Calu3 (cell line): ENCODE measurements around the gene METTL22. TPM values are rescaled to one million over a fixed set of nuclear protein-coding genes. Genes with fewer than 3 reads are reported as not detected.

Source experiments
- BruUV-seq: library from RNA; stranded (reverse); fragments of 400-500 nt; replicated peaks from 2 replicates; lab custom pipeline; 2021; lab: Mats Ljungman, UMichigan
- CTCF ChIA-PET: fragments of 300-600 bp; sonication (Branson Sonifier 250); formaldehyde crosslinking; loops from one replicate; lab custom pipeline; 2022; ENCODE audit warnings: antibody characterized with exemption; lab: Charles Lee
- DNase-seq: peaks from one replicate; pipeline ENCODE4 v3.0.0; 2022
- H3K27ac Mint-ChIP-seq: one replicate; pipeline ENCODE4 v1.8.0; 2022; ENCODE audit warnings: mixed read lengths; ENCODE audit not compliant: unreplicated experiment
- H3K27me3 Mint-ChIP-seq: one replicate; pipeline ENCODE4 v1.8.0; 2022; ENCODE audit warnings: mixed read lengths; ENCODE audit not compliant: unreplicated experiment
- H3K36me3 Mint-ChIP-seq: one replicate; pipeline ENCODE4 v1.8.0; 2022; ENCODE audit warnings: mild to moderate bottlenecking, moderate library complexity, mixed read lengths; ENCODE audit not compliant: insufficient read depth, unreplicated experiment
- H3K4me1 Mint-ChIP-seq: one replicate; pipeline ENCODE4 v1.8.0; 2022; ENCODE audit warnings: mild to moderate bottlenecking, low read depth, mixed read lengths; ENCODE audit not compliant: unreplicated experiment
- H3K4me3 Mint-ChIP-seq: one replicate; pipeline ENCODE4 v1.8.0; 2022; ENCODE audit warnings: mild to moderate bottlenecking, low read depth, moderate library complexity, mixed read lengths; ENCODE audit not compliant: unreplicated experiment
- H3K9me3 Mint-ChIP-seq: one replicate; pipeline ENCODE4 v1.8.0; 2022; ENCODE audit warnings: low read depth, mixed read lengths; ENCODE audit not compliant: unreplicated experiment
- intact Hi-C: fragments of 100-400 bp; cut with micrococcal nuclease; formaldehyde crosslinking; loops from one replicate; pipeline ENCODE4 v1.10.0; 2022; ENCODE audit not compliant: unreplicated experiment
- total RNA-seq: library from RNA; stranded (reverse); gene quantifications from 2 replicates; pipeline ENCODE4 v1.2.3, GENCODE V29; 2022
- TF ChIP-seq, protein P1 (sequence below): fragments of 200-600 bp; IDR thresholded peaks from one replicate; pipeline ENCODE4 v1.8.0; 2022; ENCODE audit warnings: antibody characterized with exemption; ENCODE audit not compliant: unreplicated experiment

The METTL22 gene
- total RNA-seq, 1 experiment from 2014 or later, result 71.7 TPM

DNA sequence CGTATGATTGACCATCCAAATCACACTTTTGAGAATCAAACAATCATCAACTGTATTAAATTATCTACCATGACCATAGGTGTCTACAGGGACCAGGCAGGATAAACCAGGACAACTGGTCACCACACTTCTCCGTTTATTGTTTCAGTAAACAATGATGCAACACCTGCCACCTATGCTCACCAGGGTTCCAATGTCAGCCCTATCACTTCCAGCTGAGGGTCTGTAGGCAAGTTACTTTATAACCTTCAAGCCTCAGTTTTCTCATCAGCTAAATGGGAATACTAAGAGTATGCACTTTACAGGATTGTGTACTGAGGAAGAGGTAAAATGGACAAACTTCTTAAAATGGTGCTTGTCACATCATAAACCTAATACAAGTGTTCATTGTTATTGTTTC lies 46.1 kb upstream of the METTL22 start:
- peaks cover 51% of the 10 kb centered on the region for H3K27me3 Mint-ChIP-seq
- CTCF ChIA-PET, result no interaction called here
- no peak overlapping the region for H3K4me3 Mint-ChIP-seq
- H3K4me1 Mint-ChIP-seq, result peaks cover 30% of the 10 kb centered on the region
- TF ChIP-seq, protein P1, sequence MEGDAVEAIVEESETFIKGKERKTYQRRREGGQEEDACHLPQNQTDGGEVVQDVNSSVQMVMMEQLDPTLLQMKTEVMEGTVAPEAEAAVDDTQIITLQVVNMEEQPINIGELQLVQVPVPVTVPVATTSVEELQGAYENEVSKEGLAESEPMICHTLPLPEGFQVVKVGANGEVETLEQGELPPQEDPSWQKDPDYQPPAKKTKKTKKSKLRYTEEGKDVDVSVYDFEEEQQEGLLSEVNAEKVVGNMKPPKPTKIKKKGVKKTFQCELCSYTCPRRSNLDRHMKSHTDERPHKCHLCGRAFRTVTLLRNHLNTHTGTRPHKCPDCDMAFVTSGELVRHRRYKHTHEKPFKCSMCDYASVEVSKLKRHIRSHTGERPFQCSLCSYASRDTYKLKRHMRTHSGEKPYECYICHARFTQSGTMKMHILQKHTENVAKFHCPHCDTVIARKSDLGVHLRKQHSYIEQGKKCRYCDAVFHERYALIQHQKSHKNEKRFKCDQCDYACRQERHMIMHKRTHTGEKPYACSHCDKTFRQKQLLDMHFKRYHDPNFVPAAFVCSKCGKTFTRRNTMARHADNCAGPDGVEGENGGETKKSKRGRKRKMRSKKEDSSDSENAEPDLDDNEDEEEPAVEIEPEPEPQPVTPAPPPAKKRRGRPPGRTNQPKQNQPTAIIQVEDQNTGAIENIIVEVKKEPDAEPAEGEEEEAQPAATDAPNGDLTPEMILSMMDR, result no peak
- H3K9me3 Mint-ChIP-seq, result no peaks in the 10 kb centered on the region
- no peak for DNase-seq
- H3K36me3 Mint-ChIP-seq, result no peaks in the 10 kb centered on the region
- no TSS peak for BruUV-seq
- no peak overlapping the region for H3K27ac Mint-ChIP-seq
- intact Hi-C loops, result no loop called here

DNA sequence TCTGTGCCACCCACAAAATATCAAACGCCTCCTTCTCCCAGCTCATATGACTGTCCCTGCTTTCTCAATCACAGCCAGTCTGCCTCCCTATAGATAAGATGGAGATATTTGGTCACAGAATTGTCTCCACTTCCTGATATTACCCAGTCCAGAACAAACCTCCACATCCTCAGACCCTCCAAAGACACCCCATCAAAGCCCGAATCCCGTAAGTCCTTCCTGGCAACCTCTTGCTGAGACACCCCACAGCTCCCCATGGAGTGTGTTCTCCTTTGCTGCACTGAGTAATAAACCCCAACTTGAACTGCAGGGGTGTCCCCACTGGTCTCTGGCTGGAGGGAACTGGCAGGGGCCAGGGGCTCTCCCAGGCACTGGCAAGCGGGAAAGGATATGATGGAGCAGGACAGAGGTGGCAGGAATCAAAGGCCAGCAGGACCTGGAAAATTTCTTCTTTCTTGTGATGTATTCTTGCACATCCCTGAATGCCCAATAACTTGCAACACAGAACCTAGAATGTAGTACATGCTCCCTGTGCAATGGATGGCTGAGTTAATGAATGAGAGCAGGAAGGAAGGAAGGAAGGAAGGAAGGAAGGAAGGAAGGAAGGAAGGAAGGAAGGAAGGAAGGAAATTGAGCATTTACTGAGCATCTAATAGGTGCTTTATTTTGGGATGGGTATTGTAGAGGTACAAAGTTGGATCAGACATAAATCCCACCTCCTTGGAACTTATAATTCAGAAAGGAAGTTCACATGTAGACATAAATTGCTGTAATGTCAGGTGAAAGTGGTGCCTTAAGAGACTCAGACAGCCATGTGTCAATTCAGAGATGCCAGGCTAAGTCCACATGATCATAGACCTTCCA lies 45.1 kb upstream of the METTL22 start:
- peaks cover 23% of the 10 kb centered on the region for H3K4me1 Mint-ChIP-seq
- H3K9me3 Mint-ChIP-seq, result no peaks in the 10 kb centered on the region
- intact Hi-C loops, result no loop called here
- no peak overlapping the region for H3K4me3 Mint-ChIP-seq
- TF ChIP-seq, protein P1, result no peak
- H3K27me3 Mint-ChIP-seq, result peaks cover 51% of the 10 kb centered on the region
- DNase-seq, result no peak
- BruUV-seq, result no TSS peak
- CTCF ChIA-PET, result no interaction called here
- H3K36me3 Mint-ChIP-seq, result no peaks in the 10 kb centered on the region
- H3K27ac Mint-ChIP-seq, result no peak overlapping the region

DNA sequence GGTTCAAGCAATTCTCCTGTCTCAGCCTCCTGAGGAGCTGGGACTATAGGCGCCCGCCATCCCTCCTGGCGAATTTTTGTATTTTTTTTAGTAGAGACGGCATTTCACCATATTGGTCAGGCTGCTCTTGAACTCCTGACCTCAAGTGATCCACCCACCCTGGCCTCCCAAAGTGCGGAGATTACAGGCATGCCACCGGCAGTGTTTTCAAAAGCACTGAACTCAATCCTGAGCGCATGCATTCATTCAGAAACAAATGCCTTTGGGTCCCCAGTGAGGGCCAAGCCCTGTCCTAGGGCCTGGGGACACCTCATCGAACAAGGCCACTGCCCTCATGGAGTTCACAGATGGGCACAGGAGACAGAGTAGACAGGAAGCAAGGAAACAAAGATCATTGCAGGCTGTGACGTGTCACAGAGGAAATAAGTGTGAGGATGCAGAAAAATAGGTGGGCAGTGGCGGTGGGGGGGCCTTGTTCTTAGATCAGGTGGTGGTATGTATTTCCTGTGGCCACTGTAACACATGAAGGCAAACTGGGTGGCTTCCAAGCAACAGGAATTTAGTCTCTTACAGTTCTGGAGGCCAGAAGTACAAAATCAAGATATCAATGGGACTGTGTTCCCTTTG lies 43.7 kb upstream of the METTL22 start:
- no TSS peak for BruUV-seq
- intact Hi-C loops, result no loop called here
- Mint-ChIP-seq H3K27me3 (peaks cover 51% of the 10 kb centered on the region), H3K4me1 (peaks cover 9% of the 10 kb centered on the region), H3K9me3 (no peaks in the 10 kb centered on the region), H3K36me3 (no peaks in the 10 kb centered on the region), H3K4me3 (no peak overlapping the region), H3K27ac (no peak overlapping the region)
- TF ChIP-seq, protein P1, result no peak
- DNase-seq, result no peak
- CTCF ChIA-PET, result no interaction called here

DNA sequence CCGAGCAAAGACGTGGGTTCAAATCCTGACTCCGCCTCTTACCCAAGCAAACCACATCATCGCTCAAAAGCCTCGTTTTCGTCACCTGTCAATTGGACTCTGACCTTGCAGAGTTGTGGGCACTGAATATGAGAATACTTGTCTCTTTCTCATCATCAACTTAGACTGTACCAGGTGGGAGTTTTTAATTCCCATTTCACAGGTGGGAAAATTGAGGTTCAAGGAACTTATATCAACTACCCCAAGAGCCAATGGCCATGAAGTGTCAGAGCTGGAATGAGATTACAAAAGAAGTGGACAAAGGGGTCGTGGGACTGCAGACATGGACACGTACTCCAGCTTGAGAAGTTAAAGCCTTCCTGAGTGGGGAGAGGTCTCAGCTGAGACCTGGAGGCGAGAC lies 41.9 kb upstream of the METTL22 start:
- H3K4me1 Mint-ChIP-seq, result no peaks in the 10 kb centered on the region
- intact Hi-C loops, result no loop called here
- H3K36me3 Mint-ChIP-seq, result no peaks in the 10 kb centered on the region
- TF ChIP-seq, protein P1, result no peak
- no peaks in the 10 kb centered on the region for H3K9me3 Mint-ChIP-seq
- no peak overlapping the region for H3K4me3 Mint-ChIP-seq
- peaks cover 64% of the 10 kb centered on the region for H3K27me3 Mint-ChIP-seq
- BruUV-seq, result no TSS peak
- no peak for DNase-seq
- H3K27ac Mint-ChIP-seq, result no peak overlapping the region
- CTCF ChIA-PET, result no interaction called here
